Daoy (cell line): ENCODE results near the gene PHKB. TPM values are rescaled to one million over a fixed set of nuclear protein-coding genes. Genes with fewer than 3 reads are reported as not detected.

Source experiments
- DNase-seq: peaks from one replicate; pipeline ENCODE4 v3.0.0-alpha.2; 2015; ENCODE audit warnings: low read depth
- total RNA-seq: library from RNA; depleted of rRNA; stranded (reverse); fragments of >200 nt; shearing (Covaris generic); gene quantifications from 2 replicates; pipeline ENCODE4 v1.2.3, GENCODE V29; 2014

The PHKB gene
- total RNA-seq, 1 experiment from 2014 or later = 22.5 TPM

GRCh38 chr16:47625115-47625567 lies 164.0 kb downstream of the PHKB start:
- no peak for DNase-seq

- no peak for DNase-seq
Measured at GRCh38 chr16:47626246-47626645, 165.1 kb downstream of the PHKB start.

- no peak for DNase-seq
Measured at GRCh38 chr16:47627085-47627639, 166.0 kb downstream of the PHKB start.

- no peak for DNase-seq
Measured at GRCh38 chr16:47627721-47628120, 166.6 kb downstream of the PHKB start.

GRCh38 chr16:47631131-47631530 lies 170.0 kb downstream of the PHKB start:
- DNase-seq = no peak

GRCh38 chr16:47634126-47634525 lies 173.0 kb downstream of the PHKB start:
- no peak for DNase-seq

GRCh38 chr16:47634727-47635126 lies 173.6 kb downstream of the PHKB start:
- DNase-seq = no peak

- DNase-seq = no peak
Measured at GRCh38 chr16:47636501-47637099, 175.5 kb downstream of the PHKB start.

- DNase-seq = no peak
Measured at GRCh38 chr16:47638175-47638574, 177.0 kb downstream of the PHKB start.

- no peak for DNase-seq
Measured at GRCh38 chr16:47640661-47641060, 179.5 kb downstream of the PHKB start.

- no peak for DNase-seq
Measured at GRCh38 chr16:47643323-47644000, 182.3 kb downstream of the PHKB start.

- peak; percentile 29 for DNase-seq
Measured at GRCh38 chr16:47644166-47644565, 183.0 kb downstream of the PHKB start.

GRCh38 chr16:47644661-47645060 lies 183.5 kb downstream of the PHKB start:
- no peak for DNase-seq

- DNase-seq = no peak
Measured at GRCh38 chr16:47646914-47647313, 185.8 kb downstream of the PHKB start.

GRCh38 chr16:47657032-47657431 lies 195.9 kb downstream of the PHKB start:
- DNase-seq = no peak

- DNase-seq = no peak
Measured at GRCh38 chr16:47657977-47658376, 196.8 kb downstream of the PHKB start.

GRCh38 chr16:47660540-47660939 lies 199.4 kb downstream of the PHKB start:
- no peak for DNase-seq

GRCh38 chr16:47664653-47665325 lies 203.7 kb downstream of the PHKB start:
- DNase-seq = no peak

GRCh38 chr16:47666434-47666833 lies 205.3 kb downstream of the PHKB start:
- no peak for DNase-seq

GRCh38 chr16:47667956-47668355 lies 206.8 kb downstream of the PHKB start:
- DNase-seq = no peak

- no peak for DNase-seq
Measured at GRCh38 chr16:47672475-47672874, 211.3 kb downstream of the PHKB start.

- no peak for DNase-seq
Measured at GRCh38 chr16:47676635-47677177, 215.6 kb downstream of the PHKB start.
